ENCODE measurements around the gene EPOP.

- TF ChIP-seq AFF4 (CRISPR knock-in tag; IDR thresholded peaks at IDR 0.05) (no peak), ZNF383 (CRISPR knock-in tag; IDR thresholded peaks at IDR 0.05; ENCODE audit: borderline replicate concordance) (no peak), ZNF430 (CRISPR knock-in tag; IDR thresholded peaks at IDR 0.05) (no peak), DBP (CRISPR knock-in tag; IDR thresholded peaks at IDR 0.05; ENCODE audit: not compliant biosample characterization) (no peak), CHD2 (IDR thresholded peaks at IDR 0.05; ENCODE audit: low read depth, low read length) (no peak)
These were observed 34.5 kb upstream of the EPOP start for GRCh38 chr17:38709104-38709820.
